OCI-LY7 (cell line): ENCODE data around the gene CAPN5.

Source experiments
- EZH2phosphoT487 ChIP-seq: fragments of 200-600 bp; sonication (generic); IDR thresholded peaks from 2 replicates; pipeline ENCODE4 v1.6.1; 2018; ENCODE audit warnings: low read depth, borderline replicate concordance, mild to moderate bottlenecking, mixed run types, antibody characterized with exemption, low read length, moderate library complexity, mixed read lengths
- TF ChIP-seq, protein P1 (sequence below): fragments of 200-600 bp; sonication (generic); conservative IDR thresholded peaks from 2 replicates; pipeline ENCODE4 v1.5.1; 2014; ENCODE audit warnings: mild to moderate bottlenecking, antibody characterized with exemption, low read length, moderate library complexity, mixed read lengths

DNA sequence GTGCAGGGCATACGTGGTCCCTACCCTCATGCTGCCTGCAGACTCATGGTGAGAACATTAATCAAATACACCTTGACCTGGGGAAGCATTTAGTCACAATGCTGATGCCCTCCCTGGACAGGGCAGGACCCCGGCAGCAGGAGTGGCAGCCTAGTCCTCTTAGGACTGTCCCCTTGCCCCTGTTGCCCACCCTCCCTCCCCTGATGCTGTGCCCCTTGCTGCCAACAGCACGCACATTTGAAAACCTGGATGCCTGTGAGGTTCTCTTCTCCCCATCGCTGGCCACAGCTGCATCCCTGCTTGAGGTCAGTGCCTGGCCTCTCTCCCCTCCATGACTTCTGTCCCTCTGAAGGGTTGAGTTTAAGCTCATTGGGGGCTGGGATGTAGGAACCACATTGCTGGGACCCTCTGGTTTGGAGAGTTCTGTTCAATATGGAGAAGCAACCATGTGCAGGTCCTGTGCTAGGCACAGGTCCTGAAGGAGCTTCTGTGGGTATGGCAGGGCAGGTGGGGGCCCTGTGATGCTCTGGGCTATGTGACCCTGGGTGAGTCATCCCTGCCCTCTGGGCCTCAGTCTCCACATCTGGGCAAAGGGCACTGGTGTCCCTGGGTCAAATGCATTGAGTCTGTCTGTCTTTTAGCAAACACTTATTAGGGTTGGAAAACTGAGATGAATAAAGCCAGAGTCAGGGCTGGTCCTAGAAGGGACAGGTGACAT, 92.6 kb downstream of the CAPN5 start:
- TF ChIP-seq, protein P1, sequence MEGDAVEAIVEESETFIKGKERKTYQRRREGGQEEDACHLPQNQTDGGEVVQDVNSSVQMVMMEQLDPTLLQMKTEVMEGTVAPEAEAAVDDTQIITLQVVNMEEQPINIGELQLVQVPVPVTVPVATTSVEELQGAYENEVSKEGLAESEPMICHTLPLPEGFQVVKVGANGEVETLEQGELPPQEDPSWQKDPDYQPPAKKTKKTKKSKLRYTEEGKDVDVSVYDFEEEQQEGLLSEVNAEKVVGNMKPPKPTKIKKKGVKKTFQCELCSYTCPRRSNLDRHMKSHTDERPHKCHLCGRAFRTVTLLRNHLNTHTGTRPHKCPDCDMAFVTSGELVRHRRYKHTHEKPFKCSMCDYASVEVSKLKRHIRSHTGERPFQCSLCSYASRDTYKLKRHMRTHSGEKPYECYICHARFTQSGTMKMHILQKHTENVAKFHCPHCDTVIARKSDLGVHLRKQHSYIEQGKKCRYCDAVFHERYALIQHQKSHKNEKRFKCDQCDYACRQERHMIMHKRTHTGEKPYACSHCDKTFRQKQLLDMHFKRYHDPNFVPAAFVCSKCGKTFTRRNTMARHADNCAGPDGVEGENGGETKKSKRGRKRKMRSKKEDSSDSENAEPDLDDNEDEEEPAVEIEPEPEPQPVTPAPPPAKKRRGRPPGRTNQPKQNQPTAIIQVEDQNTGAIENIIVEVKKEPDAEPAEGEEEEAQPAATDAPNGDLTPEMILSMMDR = no peak
- TF ChIP-seq EZH2phosphoT487 = no peak
